K562 (cell line): ENCODE measurements around the gene COQ8B. TPM values are rescaled to one million over a fixed set of nuclear protein-coding genes. Genes with fewer than 3 reads are reported as not detected.
A peak's percentile ranks its signal among the peaks of the same experiment; 100 is the strongest.

ENCODE experiments used
- ASH1L ChIP-seq: fragments of 450-650 bp; IDR thresholded peaks from 2 replicates; pipeline ENCODE4 v1.6.1; 2018; ENCODE audit warnings: borderline replicate concordance, mild to moderate bottlenecking, low read depth; ENCODE audit not compliant: partially characterized antibody
- HCFC1 ChIP-seq: IDR thresholded peaks from 2 replicates; pipeline ENCODE4 v1.6.1; 2012; ENCODE audit warnings: low read depth, low read length, improper control_type of control experiment
- HDAC1 ChIP-seq, 2 experiments: fragments of 450-650 bp; IDR thresholded peaks; 2 replicates each; pipeline ENCODE4 v1.6.1; 2016 to 2017; ENCODE audit warnings: inconsistent platforms in 1 of 2, mild to moderate bottlenecking in 1 of 2, moderate library complexity in 1 of 2
- POLR2A ChIP-seq: fragments of 450-650 bp; conservative IDR thresholded peaks from 2 replicates; pipeline ENCODE4 v1.6.1; 2016
- PRDM10 ChIP-seq: fragments of 450-650 bp; IDR thresholded peaks from 2 replicates; pipeline ENCODE4 v1.6.1; 2018; ENCODE audit not compliant: partially characterized antibody
- RBM17 ChIP-seq: fragments of 200-400 bp; formaldehyde crosslinking; IDR thresholded peaks from 2 replicates; pipeline ENCODE4 v1.6.1; 2017; ENCODE audit warnings: low read depth, mild to moderate bottlenecking, low read length, borderline replicate concordance
- RERE ChIP-seq: sonication (generic); formaldehyde crosslinking; IDR thresholded peaks from 2 replicates; pipeline ENCODE4 v1.8.0; 2023; ENCODE audit warnings: missing genetic modification reagents, mild to moderate bottlenecking, borderline replicate concordance
- TAF9B ChIP-seq: fragments of 450-650 bp; IDR thresholded peaks from 2 replicates; pipeline ENCODE4 v1.6.1; 2018; ENCODE audit warnings: mild to moderate bottlenecking; ENCODE audit not compliant: partially characterized antibody
- TFAM ChIP-seq: fragments of 250-450 bp; sonication (Bioruptor Pico); conservative IDR thresholded peaks from 2 replicates; pipeline ENCODE4 v1.5.0; 2021; ENCODE audit warnings: mild to moderate bottlenecking, moderate library complexity
- TFAP4 ChIP-seq: sonication (generic); formaldehyde crosslinking; IDR thresholded peaks from 2 replicates; pipeline ENCODE4 v1.8.0; 2022; ENCODE audit warnings: missing genetic modification reagents, mild to moderate bottlenecking, moderate library complexity, borderline replicate concordance
- ZFP91 ChIP-seq: sonication (generic); formaldehyde crosslinking; IDR thresholded peaks from 2 replicates; pipeline ENCODE4 v1.8.0; 2022; ENCODE audit warnings: mild to moderate bottlenecking, missing genetic modification reagents
- ZNF586 ChIP-seq: fragments of 450-650 bp; formaldehyde crosslinking; conservative IDR thresholded peaks from 2 replicates; pipeline ENCODE4 v1.4.0; 2020; ENCODE audit warnings: mild to moderate bottlenecking, moderate library complexity
- ZSCAN29 ChIP-seq: fragments of 450-650 bp; IDR thresholded peaks from 2 replicates; pipeline ENCODE4 v1.6.1; 2017
- polyA plus RNA-seq, 8 experiments: library from polyadenylated mRNA; depleted of rRNA in 4 of 8; stranded (reverse) in 5 of 8; unstranded in 3 of 8; fragments of >200 nt; fragmentation: Nextera tagmentation in 2 of 8; fragmentation: Illumina TruSeq in 1 of 8; extraction: Ambion mirVana in 2 of 8; extraction: Trizol in 1 of 8; gene quantifications; 2 replicates each; pipeline versions ENCODE4 v1.2.1 to v1.2.3, GENCODE V29; 2011 to 2014; ENCODE audit warnings: inconsistent platforms in 1 of 8, missing spikeins in 1 of 8
- total RNA-seq, 7 experiments: library from RNA; depleted of rRNA in 6 of 7; stranded (reverse); fragments of >200 nt in 6 of 7; fragmentation: Illumina TruSeq in 2 of 7; extraction: Trizol in 2 of 7; gene quantifications; 2 replicates each; pipeline versions ENCODE4 v1.2.1 to v1.2.3, GENCODE V29; 2011 to 2021; ENCODE audit warnings: low replicate concordance in 1 of 7

Gene COQ8B
- total and polyA plus RNA-seq, 9 of the 15 experiments (the other 6 are each of a cell fraction or from before 2014, with no cell fraction given) = 0.41 to 32.3 (median 12.9) TPM

- no peak for TF ChIP-seq RERE (CRISPR knock-in tag)
- no peak for TF ChIP-seq ASH1L
- no peak for TF ChIP-seq PRDM10
- TF ChIP-seq TFAP4 (CRISPR knock-in tag) = no peak; the same call in 1 of the 2 replicates
- TF ChIP-seq HDAC1 (IDR thresholded peaks at IDR 0.05) = peak; percentile 40 to 76; a peak in 2 of 4 replicates
- no peak for TF ChIP-seq ZSCAN29
- TF ChIP-seq TFAM (CRISPR knock-in tag) = no peak
- TF ChIP-seq RBM17 = no peak
- peak; percentile 77 for TF ChIP-seq POLR2A
- peak; percentile 30; the same call in 1 of the 2 replicates for TF ChIP-seq HCFC1
- no peak for TF ChIP-seq TAF9B
- TF ChIP-seq ZNF586 = no peak
- TF ChIP-seq ZFP91 = 0 out of 2 replicates have a peak, but pooled peaks have one; percentile 30
Measured at GRCh38 chr19:40716482-40717324, at the start of gene COQ8B, which contains the start of gene ITPKC (continued).
